ENCODE results near the gene PRSS1.

Gene PRSS1

DNA sequence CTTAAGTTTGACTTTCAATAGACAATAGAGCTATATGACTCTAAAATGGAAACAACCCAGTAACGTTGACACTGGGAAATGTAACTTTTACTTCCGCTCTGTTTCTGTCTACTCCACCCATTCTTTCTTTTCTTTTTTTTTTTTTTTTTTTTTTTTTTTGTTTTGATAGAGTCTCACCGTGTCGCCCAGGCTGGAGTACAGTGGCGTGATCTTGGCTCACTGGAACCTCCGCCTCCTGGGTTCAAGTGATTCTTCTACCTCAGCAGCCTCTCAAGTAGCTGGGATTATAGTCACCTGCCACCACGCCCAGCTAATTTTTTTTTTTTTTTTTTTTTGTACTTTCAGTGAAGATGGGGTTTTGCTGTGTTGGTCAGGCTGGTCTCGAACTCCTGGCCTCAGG lies 35.4 kb downstream of the PRSS1 start:
- H3K4me2 ChIP-seq (ENCODE audit: low read depth, low read length), result no peak overlapping the region
- H3K9ac ChIP-seq (ENCODE audit: low read length), result no peak overlapping the region
- no peak for TF ChIP-seq EZH2phosphoT487 (IDR thresholded peaks at IDR 0.05; ENCODE audit: low read length)
- no peak overlapping the region for H3K27ac ChIP-seq (ENCODE audit: low read length)
- H3K27me3 ChIP-seq (replicated peaks; ENCODE audit: insufficient read depth, low read length), result no peaks in the 10 kb centered on the region
- peaks cover 7% of the 10 kb centered on the region; the same call in 1 of the 2 replicates for H3K4me1 ChIP-seq (ENCODE audit: low read length)
- no peaks in the 10 kb centered on the region for H3K79me2 ChIP-seq (ENCODE audit: low read length)
- no peaks in the 10 kb centered on the region for H3K36me3 ChIP-seq (replicated peaks; ENCODE audit: insufficient read depth, low read length)
- no peaks in the 10 kb centered on the region for H4K20me1 ChIP-seq (ENCODE audit: insufficient read depth, low read length)
- no peaks in the 10 kb centered on the region for H3K9me3 ChIP-seq (replicated peaks; ENCODE audit: insufficient read depth, low read length)
- no peaks in the 10 kb centered on the region for H3K9me2 ChIP-seq (replicated peaks; ENCODE audit: insufficient read depth, low read length)
- no peak for DNase-seq
- H2AFZ ChIP-seq (ENCODE audit: low read length), result no peak overlapping the region
- no peaks in the 10 kb centered on the region for H3F3A ChIP-seq (ENCODE audit: insufficient read depth, low read length)
- H3K4me3 ChIP-seq (ENCODE audit: low read length), result no peak overlapping the region

DNA sequence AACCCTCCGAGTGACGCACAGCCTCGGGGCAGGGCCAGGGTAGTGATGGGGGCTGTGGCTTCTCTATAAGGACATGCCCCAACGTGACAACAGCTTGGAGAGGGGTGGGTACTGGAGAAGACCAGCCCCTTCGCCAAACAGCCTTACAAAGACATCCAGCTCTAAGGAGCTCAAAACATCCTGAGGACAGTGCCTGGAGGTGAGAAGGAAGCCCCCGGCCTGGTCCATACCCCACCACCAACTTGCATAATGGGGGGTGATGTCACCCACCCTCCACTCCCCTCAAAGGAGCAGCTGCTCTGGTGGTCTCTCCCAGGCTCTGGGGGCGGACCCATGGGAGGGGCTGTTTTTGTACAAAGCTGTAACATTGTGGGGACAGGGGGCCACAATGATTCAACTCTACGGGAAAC lies 36.6 kb downstream of the PRSS1 start:
- Histone ChIP-seq H3K27ac (ENCODE audit: low read length) (no peak overlapping the region), H2AFZ (ENCODE audit: low read length) (no peak overlapping the region), H3K9ac (ENCODE audit: low read length) (no peak overlapping the region), H3K4me1 (ENCODE audit: low read length) (peaks cover 7% of the 10 kb centered on the region; the same call in 1 of the 2 replicates), H3K9me2 (replicated peaks; ENCODE audit: insufficient read depth, low read length) (no peaks in the 10 kb centered on the region), H3K9me3 (replicated peaks; ENCODE audit: insufficient read depth, low read length) (no peaks in the 10 kb centered on the region), H3K27me3 (replicated peaks; ENCODE audit: insufficient read depth, low read length) (no peaks in the 10 kb centered on the region), H3F3A (ENCODE audit: insufficient read depth, low read length) (no peaks in the 10 kb centered on the region), H3K36me3 (replicated peaks; ENCODE audit: insufficient read depth, low read length) (no peaks in the 10 kb centered on the region), H4K20me1 (ENCODE audit: insufficient read depth, low read length) (no peaks in the 10 kb centered on the region), H3K4me2 (ENCODE audit: low read depth, low read length) (no peak overlapping the region), H3K79me2 (ENCODE audit: low read length) (no peaks in the 10 kb centered on the region), H3K4me3 (ENCODE audit: low read length) (no peak overlapping the region)
- DNase-seq, result no peak
- TF ChIP-seq, protein P1, sequence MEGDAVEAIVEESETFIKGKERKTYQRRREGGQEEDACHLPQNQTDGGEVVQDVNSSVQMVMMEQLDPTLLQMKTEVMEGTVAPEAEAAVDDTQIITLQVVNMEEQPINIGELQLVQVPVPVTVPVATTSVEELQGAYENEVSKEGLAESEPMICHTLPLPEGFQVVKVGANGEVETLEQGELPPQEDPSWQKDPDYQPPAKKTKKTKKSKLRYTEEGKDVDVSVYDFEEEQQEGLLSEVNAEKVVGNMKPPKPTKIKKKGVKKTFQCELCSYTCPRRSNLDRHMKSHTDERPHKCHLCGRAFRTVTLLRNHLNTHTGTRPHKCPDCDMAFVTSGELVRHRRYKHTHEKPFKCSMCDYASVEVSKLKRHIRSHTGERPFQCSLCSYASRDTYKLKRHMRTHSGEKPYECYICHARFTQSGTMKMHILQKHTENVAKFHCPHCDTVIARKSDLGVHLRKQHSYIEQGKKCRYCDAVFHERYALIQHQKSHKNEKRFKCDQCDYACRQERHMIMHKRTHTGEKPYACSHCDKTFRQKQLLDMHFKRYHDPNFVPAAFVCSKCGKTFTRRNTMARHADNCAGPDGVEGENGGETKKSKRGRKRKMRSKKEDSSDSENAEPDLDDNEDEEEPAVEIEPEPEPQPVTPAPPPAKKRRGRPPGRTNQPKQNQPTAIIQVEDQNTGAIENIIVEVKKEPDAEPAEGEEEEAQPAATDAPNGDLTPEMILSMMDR (IDR thresholded peaks at IDR 0.05; ENCODE audit: low read length), result no peak
- no peak for TF ChIP-seq EZH2phosphoT487 (IDR thresholded peaks at IDR 0.05; ENCODE audit: low read length)
- no peak for TF ChIP-seq EZH2 (optimal IDR thresholded peaks at IDR 0.05; ENCODE audit: low read depth, low read length)

DNA sequence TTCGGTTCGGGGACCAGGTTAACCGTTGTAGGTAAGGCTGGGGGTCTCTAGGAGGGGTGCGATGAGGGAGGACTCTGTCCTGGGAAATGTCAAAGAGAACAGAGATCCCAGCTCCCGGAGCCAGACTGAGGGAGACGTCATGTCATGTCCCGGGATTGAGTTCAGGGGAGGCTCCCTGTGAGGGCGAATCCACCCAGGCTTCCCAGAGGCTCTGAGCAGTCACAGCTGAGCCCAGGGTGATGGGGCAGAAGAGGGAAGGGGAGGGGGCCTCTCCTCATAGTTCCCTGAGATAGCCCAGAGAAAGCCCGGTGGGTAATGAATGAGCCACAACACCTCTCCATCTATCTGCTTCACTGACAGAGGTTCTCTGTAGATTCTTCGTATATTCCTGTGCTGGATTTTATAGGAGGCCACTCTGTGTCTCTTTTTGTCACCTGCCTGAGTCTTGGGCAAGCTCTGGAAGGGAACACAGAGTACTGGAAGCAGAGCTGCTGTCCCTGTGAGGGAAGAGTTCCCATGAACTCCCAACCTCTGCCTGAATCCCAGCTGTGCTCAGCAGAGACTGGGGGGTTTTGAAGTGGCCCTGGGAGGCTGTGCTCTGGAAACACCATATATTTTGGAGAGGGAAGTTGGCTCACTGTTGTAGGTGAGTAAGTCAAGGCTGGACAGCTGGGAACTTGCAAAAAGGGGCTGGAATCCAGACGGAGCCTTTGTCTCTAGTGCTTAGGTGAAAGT lies 37.9 kb downstream of the PRSS1 start:
- no peak overlapping the region for H3K9ac ChIP-seq (ENCODE audit: low read length)
- no peak overlapping the region for H3K4me2 ChIP-seq (ENCODE audit: low read depth, low read length)
- H3F3A ChIP-seq (ENCODE audit: insufficient read depth, low read length), result no peaks in the 10 kb centered on the region
- peaks cover 7% of the 10 kb centered on the region; the same call in 1 of the 2 replicates for H3K4me1 ChIP-seq (ENCODE audit: low read length)
- H4K20me1 ChIP-seq (ENCODE audit: insufficient read depth, low read length), result no peaks in the 10 kb centered on the region
- no peak overlapping the region for H2AFZ ChIP-seq (ENCODE audit: low read length)
- H3K27me3 ChIP-seq (replicated peaks; ENCODE audit: insufficient read depth, low read length), result no peaks in the 10 kb centered on the region
- no peaks in the 10 kb centered on the region for H3K36me3 ChIP-seq (replicated peaks; ENCODE audit: insufficient read depth, low read length)
- no peak overlapping the region for H3K4me3 ChIP-seq (ENCODE audit: low read length)
- H3K9me3 ChIP-seq (replicated peaks; ENCODE audit: insufficient read depth, low read length), result no peaks in the 10 kb centered on the region
- no peaks in the 10 kb centered on the region for H3K79me2 ChIP-seq (ENCODE audit: low read length)
- no peak overlapping the region for H3K27ac ChIP-seq (ENCODE audit: low read length)
- H3K9me2 ChIP-seq (replicated peaks; ENCODE audit: insufficient read depth, low read length), result no peaks in the 10 kb centered on the region
- DNase-seq, result no peak
- TF ChIP-seq, protein P1 (IDR thresholded peaks at IDR 0.05; ENCODE audit: low read length), result no peak
- TF ChIP-seq EZH2phosphoT487 (IDR thresholded peaks at IDR 0.05; ENCODE audit: low read length) (no peak), EZH2 (optimal IDR thresholded peaks at IDR 0.05; ENCODE audit: low read depth, low read length) (no peak)

DNA sequence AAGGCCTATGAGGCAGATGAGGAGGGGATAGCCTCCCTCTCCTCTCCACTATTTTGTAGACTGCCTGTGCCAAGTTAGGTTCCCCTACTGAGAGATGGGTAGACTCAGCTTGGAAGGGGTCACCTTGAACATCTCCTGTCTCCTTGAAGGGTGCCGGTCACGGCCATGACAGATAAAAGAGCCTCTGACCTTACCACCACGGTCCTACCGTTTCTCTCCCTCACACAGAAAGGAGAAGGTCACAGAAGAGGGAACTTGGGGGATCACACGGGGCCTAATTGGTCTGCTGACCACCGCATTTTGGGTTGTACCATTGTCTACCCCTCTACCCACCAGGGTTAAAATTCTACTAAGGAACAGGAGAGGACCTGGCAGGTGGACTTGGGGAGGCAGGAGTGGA lies 38.5 kb downstream of the PRSS1 start:
- H3K4me2 ChIP-seq (ENCODE audit: low read depth, low read length), result no peak overlapping the region
- DNase-seq, result no peak
- TF ChIP-seq EZH2 (optimal IDR thresholded peaks at IDR 0.05; ENCODE audit: low read depth, low read length), result no peak
- no peaks in the 10 kb centered on the region for H3K36me3 ChIP-seq (replicated peaks; ENCODE audit: insufficient read depth, low read length)
- H4K20me1 ChIP-seq (ENCODE audit: insufficient read depth, low read length), result no peaks in the 10 kb centered on the region
- H3K9me3 ChIP-seq (replicated peaks; ENCODE audit: insufficient read depth, low read length), result no peaks in the 10 kb centered on the region
- no peak overlapping the region for H3K4me3 ChIP-seq (ENCODE audit: low read length)
- H3K4me1 ChIP-seq (ENCODE audit: low read length), result peaks cover 7% of the 10 kb centered on the region; the same call in 1 of the 2 replicates
- no peaks in the 10 kb centered on the region for H3K9me2 ChIP-seq (replicated peaks; ENCODE audit: insufficient read depth, low read length)
- H3K27ac ChIP-seq (ENCODE audit: low read length), result no peak overlapping the region
- H3K9ac ChIP-seq (ENCODE audit: low read length), result no peak overlapping the region
- no peaks in the 10 kb centered on the region for H3K27me3 ChIP-seq (replicated peaks; ENCODE audit: insufficient read depth, low read length)
- H3F3A ChIP-seq (ENCODE audit: insufficient read depth, low read length), result no peaks in the 10 kb centered on the region
- no peak overlapping the region for H2AFZ ChIP-seq (ENCODE audit: low read length)
- H3K79me2 ChIP-seq (ENCODE audit: low read length), result no peaks in the 10 kb centered on the region
